ENCODE results near the gene PCNT.
A peak's percentile ranks its signal among the peaks of the same experiment; 100 is the strongest.
"Not testable (repeated sequence)": the region's sequence is repeated elsewhere in the genome, so short reads cannot be mapped to it uniquely, and the experiment has no call there.

The PCNT gene

GRCh38 chr21:46297338-46298271 is 26.4 kb upstream of the PCNT start:
- H3K36me3 Mint-ChIP-seq (ENCODE audit: low read depth) = peaks cover 36% of the 10 kb centered on the region
- DNase-seq = peak; percentile 52
- peak overlapping the region; percentile 57 for H3K4me3 Mint-ChIP-seq
- no peaks in the 10 kb centered on the region for H3K9me3 Mint-ChIP-seq
- H3K27me3 Mint-ChIP-seq = peaks cover 4% of the 10 kb centered on the region
- H3K4me1 Mint-ChIP-seq (ENCODE audit: low read depth) = peaks cover 17% of the 10 kb centered on the region
- no peak overlapping the region for H3K27ac Mint-ChIP-seq

GRCh38 chr21:46299167-46299566 is 24.8 kb upstream of the PCNT start:
- Mint-ChIP-seq H3K4me1 (ENCODE audit: low read depth) (peaks cover 17% of the 10 kb centered on the region), H3K27ac (no peak overlapping the region), H3K27me3 (peaks cover 4% of the 10 kb centered on the region), H3K36me3 (ENCODE audit: low read depth) (peaks cover 41% of the 10 kb centered on the region), H3K9me3 (no peaks in the 10 kb centered on the region), H3K4me3 (no peak overlapping the region)
- no peak for DNase-seq

- H3K36me3 Mint-ChIP-seq (ENCODE audit: low read depth) = peaks cover 51% of the 10 kb centered on the region
- H3K27ac Mint-ChIP-seq = no peak overlapping the region
- no peak for DNase-seq
- H3K9me3 Mint-ChIP-seq = no peaks in the 10 kb centered on the region
- H3K27me3 Mint-ChIP-seq = peaks cover 4% of the 10 kb centered on the region
- H3K4me1 Mint-ChIP-seq (ENCODE audit: low read depth) = peaks cover 6% of the 10 kb centered on the region
- H3K4me3 Mint-ChIP-seq = no peak overlapping the region
These were observed 22.2 kb upstream of the PCNT start for GRCh38 chr21:46301759-46302158.

GRCh38 chr21:46304437-46304836 is 19.5 kb upstream of the PCNT start:
- Mint-ChIP-seq H3K27me3 (no peaks in the 10 kb centered on the region), H3K4me3 (no peak overlapping the region), H3K9me3 (no peaks in the 10 kb centered on the region), H3K27ac (no peak overlapping the region), H3K36me3 (ENCODE audit: low read depth) (peaks cover 62% of the 10 kb centered on the region), H3K4me1 (ENCODE audit: low read depth) (no peaks in the 10 kb centered on the region)
- no peak for DNase-seq

GRCh38 chr21:46304955-46305354 is 19.0 kb upstream of the PCNT start:
- Mint-ChIP-seq H3K36me3 (ENCODE audit: low read depth) (peaks cover 58% of the 10 kb centered on the region), H3K4me3 (no peak overlapping the region), H3K4me1 (ENCODE audit: low read depth) (no peaks in the 10 kb centered on the region), H3K27ac (no peak overlapping the region), H3K9me3 (no peaks in the 10 kb centered on the region), H3K27me3 (no peaks in the 10 kb centered on the region)
- no peak for DNase-seq

GRCh38 chr21:46307625-46308024 is 16.3 kb upstream of the PCNT start:
- peaks cover 46% of the 10 kb centered on the region for H3K36me3 Mint-ChIP-seq (ENCODE audit: low read depth)
- DNase-seq = no peak

GRCh38 chr21:46308431-46308830 is 15.5 kb upstream of the PCNT start:
- no peaks in the 10 kb centered on the region for H3K4me1 Mint-ChIP-seq (ENCODE audit: low read depth)
- peaks cover 48% of the 10 kb centered on the region for H3K36me3 Mint-ChIP-seq (ENCODE audit: low read depth)

More at GRCh38 chr21:46307625-46308024, 16.3 kb upstream of the PCNT start:
- Mint-ChIP-seq H3K4me3 (no peak overlapping the region), H3K9me3 (no peaks in the 10 kb centered on the region), H3K27me3 (no peaks in the 10 kb centered on the region), H3K4me1 (ENCODE audit: low read depth) (no peaks in the 10 kb centered on the region), H3K27ac (no peak overlapping the region)

GRCh38 chr21:46310260-46310659 is 13.7 kb upstream of the PCNT start:
- not testable (repeated sequence) for DNase-seq; H3K27me3 Mint-ChIP-seq; H3K4me3 Mint-ChIP-seq; H3K27ac Mint-ChIP-seq; H3K9me3 Mint-ChIP-seq; H3K4me1 Mint-ChIP-seq (ENCODE audit: low read depth)
- H3K36me3 Mint-ChIP-seq (ENCODE audit: low read depth) = peaks cover 43% of the 10 kb centered on the region

More at GRCh38 chr21:46308431-46308830, 15.5 kb upstream of the PCNT start:
- no peaks in the 10 kb centered on the region for H3K27me3 Mint-ChIP-seq
- H3K4me3 Mint-ChIP-seq = no peak overlapping the region
- no peaks in the 10 kb centered on the region for H3K9me3 Mint-ChIP-seq
- DNase-seq = no peak
- H3K27ac Mint-ChIP-seq = no peak overlapping the region

GRCh38 chr21:46311568-46311967 is 12.4 kb upstream of the PCNT start:
- Mint-ChIP-seq H3K4me3 (no peak overlapping the region), H3K4me1 (ENCODE audit: low read depth) (no peaks in the 10 kb centered on the region), H3K27ac (no peak overlapping the region), H3K36me3 (ENCODE audit: low read depth) (peaks cover 44% of the 10 kb centered on the region), H3K27me3 (no peaks in the 10 kb centered on the region), H3K9me3 (no peaks in the 10 kb centered on the region)
- DNase-seq = no peak

GRCh38 chr21:46312949-46313348 is 11.0 kb upstream of the PCNT start:
- Mint-ChIP-seq H3K4me1 (ENCODE audit: low read depth) (no peaks in the 10 kb centered on the region), H3K9me3 (no peaks in the 10 kb centered on the region)

GRCh38 chr21:46314441-46315020 is 9.4 kb upstream of the PCNT start:
- H3K9me3 Mint-ChIP-seq = no peaks in the 10 kb centered on the region
- H3K4me3 Mint-ChIP-seq = no peak overlapping the region
- H3K27ac Mint-ChIP-seq = no peak overlapping the region
- H3K36me3 Mint-ChIP-seq (ENCODE audit: low read depth) = peaks cover 26% of the 10 kb centered on the region
- H3K4me1 Mint-ChIP-seq (ENCODE audit: low read depth) = no peaks in the 10 kb centered on the region
- H3K27me3 Mint-ChIP-seq = no peaks in the 10 kb centered on the region
- DNase-seq = no peak

More at GRCh38 chr21:46312949-46313348, 11.0 kb upstream of the PCNT start:
- DNase-seq = no peak
- no peaks in the 10 kb centered on the region for H3K27me3 Mint-ChIP-seq
- H3K36me3 Mint-ChIP-seq (ENCODE audit: low read depth) = peaks cover 35% of the 10 kb centered on the region
- H3K4me3 Mint-ChIP-seq = no peak overlapping the region
- no peak overlapping the region for H3K27ac Mint-ChIP-seq

- Mint-ChIP-seq H3K27me3 (no peaks in the 10 kb centered on the region), H3K36me3 (ENCODE audit: low read depth) (peaks cover 32% of the 10 kb centered on the region), H3K9me3 (no peaks in the 10 kb centered on the region), H3K4me1 (ENCODE audit: low read depth) (peaks cover 12% of the 10 kb centered on the region), H3K4me3 (no peak overlapping the region), H3K27ac (no peak overlapping the region)
- no peak for DNase-seq
These were observed 7.1 kb upstream of the PCNT start for GRCh38 chr21:46316708-46317324.

- no peaks in the 10 kb centered on the region for H3K27me3 Mint-ChIP-seq
- H3K36me3 Mint-ChIP-seq (ENCODE audit: low read depth) = peaks cover 40% of the 10 kb centered on the region
- peaks cover 19% of the 10 kb centered on the region for H3K4me1 Mint-ChIP-seq (ENCODE audit: low read depth)
- no peak for DNase-seq
- no peak overlapping the region for H3K27ac Mint-ChIP-seq
- no peaks in the 10 kb centered on the region for H3K9me3 Mint-ChIP-seq
- no peak overlapping the region for H3K4me3 Mint-ChIP-seq
These were observed 6.1 kb upstream of the PCNT start for GRCh38 chr21:46317710-46318463.

GRCh38 chr21:46318464-46318845 is 5.5 kb upstream of the PCNT start:
- H3K4me3 Mint-ChIP-seq = no peak overlapping the region
- H3K4me1 Mint-ChIP-seq (ENCODE audit: low read depth) = peaks cover 19% of the 10 kb centered on the region
- no peaks in the 10 kb centered on the region for H3K9me3 Mint-ChIP-seq
- no peaks in the 10 kb centered on the region for H3K27me3 Mint-ChIP-seq
- H3K27ac Mint-ChIP-seq = no peak overlapping the region
- DNase-seq = no peak
- peaks cover 42% of the 10 kb centered on the region for H3K36me3 Mint-ChIP-seq (ENCODE audit: low read depth)

Measured in activated T-cell treated with anti-CD3 and anti-CD28 coated beads, Interleukin-2, amount 50 U/mL, for 24 hours (primary cell).